Measurements from ENCODE around the gene EML6. TPM values are rescaled to one million over a fixed set of nuclear protein-coding genes. Genes with fewer than 3 reads are reported as not detected.

Gene EML6
- total RNA-seq, 1 donor: 0.73 TPM

GRCh38 chr2:54958717-54959371 lies 235.4 kb downstream of the EML6 start:
- peaks cover 5% of the 10 kb centered on the region for H3K4me1 ChIP-seq (ENCODE audit: insufficient read depth, low read length)
- no peaks in the 10 kb centered on the region for H3K9me3 ChIP-seq (ENCODE audit: low read depth, low read length)
- no peak overlapping the region for H3K4me3 ChIP-seq (ENCODE audit: low read length)
- H3K27me3 ChIP-seq (ENCODE audit: insufficient read depth, low read length): no peaks in the 10 kb centered on the region

GRCh38 chr2:54960164-54960563 lies 236.7 kb downstream of the EML6 start:
- no peaks in the 10 kb centered on the region for H3K27me3 ChIP-seq (ENCODE audit: insufficient read depth, low read length)
- H3K9me3 ChIP-seq (ENCODE audit: low read depth, low read length): no peaks in the 10 kb centered on the region
- H3K4me3 ChIP-seq (ENCODE audit: low read length): no peak overlapping the region
- H3K4me1 ChIP-seq (ENCODE audit: insufficient read depth, low read length): peaks cover 12% of the 10 kb centered on the region

GRCh38 chr2:54962511-54962910 lies 239.0 kb downstream of the EML6 start:
- Histone ChIP-seq H3K9me3 (ENCODE audit: low read depth, low read length) (no peaks in the 10 kb centered on the region), H3K27me3 (ENCODE audit: insufficient read depth, low read length) (no peaks in the 10 kb centered on the region), H3K4me1 (ENCODE audit: insufficient read depth, low read length) (peaks cover 19% of the 10 kb centered on the region), H3K4me3 (ENCODE audit: low read length) (no peak overlapping the region)

GRCh38 chr2:54962935-54963440 lies 239.5 kb downstream of the EML6 start:
- Histone ChIP-seq H3K4me1 (ENCODE audit: insufficient read depth, low read length) (peaks cover 19% of the 10 kb centered on the region), H3K9me3 (ENCODE audit: low read depth, low read length) (no peaks in the 10 kb centered on the region), H3K4me3 (ENCODE audit: low read length) (no peak overlapping the region), H3K27me3 (ENCODE audit: insufficient read depth, low read length) (no peaks in the 10 kb centered on the region)

GRCh38 chr2:54963476-54963875 lies 240.0 kb downstream of the EML6 start:
- Histone ChIP-seq H3K4me1 (ENCODE audit: insufficient read depth, low read length) (peaks cover 19% of the 10 kb centered on the region), H3K27me3 (ENCODE audit: insufficient read depth, low read length) (no peaks in the 10 kb centered on the region), H3K9me3 (ENCODE audit: low read depth, low read length) (no peaks in the 10 kb centered on the region), H3K4me3 (ENCODE audit: low read length) (no peak overlapping the region)

- H3K27me3 ChIP-seq (ENCODE audit: insufficient read depth, low read length): no peaks in the 10 kb centered on the region
- peaks cover 19% of the 10 kb centered on the region for H3K4me1 ChIP-seq (ENCODE audit: insufficient read depth, low read length)
- no peaks in the 10 kb centered on the region for H3K9me3 ChIP-seq (ENCODE audit: low read depth, low read length)
- no peak overlapping the region for H3K4me3 ChIP-seq (ENCODE audit: low read length)
Observed at GRCh38 chr2:54964271-54964670, 240.8 kb downstream of the EML6 start.

- Histone ChIP-seq H3K27me3 (ENCODE audit: insufficient read depth, low read length) (no peaks in the 10 kb centered on the region), H3K4me3 (ENCODE audit: low read length) (no peak overlapping the region), H3K4me1 (ENCODE audit: insufficient read depth, low read length) (peaks cover 19% of the 10 kb centered on the region), H3K9me3 (ENCODE audit: low read depth, low read length) (no peaks in the 10 kb centered on the region)
Observed at GRCh38 chr2:54964816-54965215, 241.4 kb downstream of the EML6 start.

GRCh38 chr2:54965425-54965824 lies 242.0 kb downstream of the EML6 start:
- no peaks in the 10 kb centered on the region for H3K27me3 ChIP-seq (ENCODE audit: insufficient read depth, low read length)
- H3K4me1 ChIP-seq (ENCODE audit: insufficient read depth, low read length): peaks cover 19% of the 10 kb centered on the region
- H3K4me3 ChIP-seq (ENCODE audit: low read length): no peak overlapping the region
- no peaks in the 10 kb centered on the region for H3K9me3 ChIP-seq (ENCODE audit: low read depth, low read length)

GRCh38 chr2:54966165-54966832 lies 242.8 kb downstream of the EML6 start:
- H3K4me3 ChIP-seq (ENCODE audit: low read length): no peak overlapping the region
- no peaks in the 10 kb centered on the region for H3K27me3 ChIP-seq (ENCODE audit: insufficient read depth, low read length)
- no peaks in the 10 kb centered on the region for H3K9me3 ChIP-seq (ENCODE audit: low read depth, low read length)
- peaks cover 19% of the 10 kb centered on the region for H3K4me1 ChIP-seq (ENCODE audit: insufficient read depth, low read length)

GRCh38 chr2:54966837-54967236 lies 243.4 kb downstream of the EML6 start:
- no peak overlapping the region for H3K4me3 ChIP-seq (ENCODE audit: low read length)
- H3K27me3 ChIP-seq (ENCODE audit: insufficient read depth, low read length): no peaks in the 10 kb centered on the region
- H3K4me1 ChIP-seq (ENCODE audit: insufficient read depth, low read length): peaks cover 19% of the 10 kb centered on the region
- H3K9me3 ChIP-seq (ENCODE audit: low read depth, low read length): no peaks in the 10 kb centered on the region

GRCh38 chr2:54967269-54967668 lies 243.8 kb downstream of the EML6 start:
- Histone ChIP-seq H3K9me3 (ENCODE audit: low read depth, low read length) (no peaks in the 10 kb centered on the region), H3K4me3 (ENCODE audit: low read length) (no peak overlapping the region), H3K27me3 (ENCODE audit: insufficient read depth, low read length) (no peaks in the 10 kb centered on the region)

GRCh38 chr2:54967759-54968365 lies 244.4 kb downstream of the EML6 start:
- Histone ChIP-seq H3K27me3 (ENCODE audit: insufficient read depth, low read length) (no peaks in the 10 kb centered on the region), H3K4me1 (ENCODE audit: insufficient read depth, low read length) (peaks cover 19% of the 10 kb centered on the region), H3K4me3 (ENCODE audit: low read length) (no peak overlapping the region), H3K9me3 (ENCODE audit: low read depth, low read length) (no peaks in the 10 kb centered on the region)

More at GRCh38 chr2:54967269-54967668, 243.8 kb downstream of the EML6 start:
- H3K4me1 ChIP-seq (ENCODE audit: insufficient read depth, low read length): peaks cover 19% of the 10 kb centered on the region

GRCh38 chr2:54968561-54969218 lies 245.2 kb downstream of the EML6 start:
- Histone ChIP-seq H3K4me3 (ENCODE audit: low read length) (no peak overlapping the region), H3K9me3 (ENCODE audit: low read depth, low read length) (no peaks in the 10 kb centered on the region), H3K4me1 (ENCODE audit: insufficient read depth, low read length) (peaks cover 19% of the 10 kb centered on the region)

GRCh38 chr2:54969295-54969939 lies 246.0 kb downstream of the EML6 start:
- H3K9me3 ChIP-seq (ENCODE audit: low read depth, low read length): no peaks in the 10 kb centered on the region
- H3K27me3 ChIP-seq (ENCODE audit: insufficient read depth, low read length): no peaks in the 10 kb centered on the region
- no peak overlapping the region for H3K4me3 ChIP-seq (ENCODE audit: low read length)
- peaks cover 18% of the 10 kb centered on the region for H3K4me1 ChIP-seq (ENCODE audit: insufficient read depth, low read length)

More at GRCh38 chr2:54968561-54969218, 245.2 kb downstream of the EML6 start:
- H3K27me3 ChIP-seq (ENCODE audit: insufficient read depth, low read length): no peaks in the 10 kb centered on the region

All from mononuclear cell (primary cell).